HG03139 (cell line): ENCODE data around the gene TRMT61A.

Experiments
- ATAC-seq: cut with Tn5 transposase; IDR thresholded peaks from one replicate; pipeline ENCODE4 v1.9.1; 2021; ENCODE audit not compliant: unreplicated experiment

Gene TRMT61A

DNA sequence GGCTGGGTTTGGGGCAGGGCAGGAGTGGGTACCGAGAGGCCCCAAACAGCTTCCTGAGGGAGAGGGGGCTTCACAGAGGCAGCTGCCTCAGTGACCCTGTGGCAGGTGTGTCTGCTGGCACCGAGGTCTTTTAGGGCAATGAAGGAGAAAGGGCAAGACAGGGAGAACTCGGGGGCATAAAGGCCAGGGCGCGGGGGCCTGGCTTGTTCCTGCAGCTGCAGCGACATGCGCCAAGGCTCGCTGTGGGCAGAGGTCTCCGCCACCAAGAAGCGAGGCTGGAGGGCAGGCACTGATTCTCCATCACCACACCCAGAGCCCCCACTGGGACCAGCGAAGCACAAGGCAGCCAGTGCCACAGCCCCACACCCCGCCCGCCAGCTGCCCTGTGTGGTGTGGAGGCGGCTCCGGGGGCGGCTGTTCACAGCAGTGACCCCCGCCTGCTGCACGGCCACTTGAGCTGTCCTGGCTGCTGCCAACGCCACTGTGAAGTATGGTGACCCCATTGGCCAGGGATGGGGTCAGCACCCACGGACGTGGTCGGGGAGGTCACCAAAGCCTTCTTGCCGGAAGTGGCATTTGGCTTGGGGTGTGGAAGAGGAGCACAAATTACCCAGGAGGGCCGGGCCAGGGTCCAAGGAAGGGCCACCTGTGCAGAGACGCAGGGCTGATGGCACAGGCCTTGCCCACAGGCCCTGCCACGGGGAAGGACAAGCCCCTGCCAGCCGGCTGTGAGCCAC is 17.1 kb downstream of the TRMT61A start:
- ATAC-seq: no peak

DNA sequence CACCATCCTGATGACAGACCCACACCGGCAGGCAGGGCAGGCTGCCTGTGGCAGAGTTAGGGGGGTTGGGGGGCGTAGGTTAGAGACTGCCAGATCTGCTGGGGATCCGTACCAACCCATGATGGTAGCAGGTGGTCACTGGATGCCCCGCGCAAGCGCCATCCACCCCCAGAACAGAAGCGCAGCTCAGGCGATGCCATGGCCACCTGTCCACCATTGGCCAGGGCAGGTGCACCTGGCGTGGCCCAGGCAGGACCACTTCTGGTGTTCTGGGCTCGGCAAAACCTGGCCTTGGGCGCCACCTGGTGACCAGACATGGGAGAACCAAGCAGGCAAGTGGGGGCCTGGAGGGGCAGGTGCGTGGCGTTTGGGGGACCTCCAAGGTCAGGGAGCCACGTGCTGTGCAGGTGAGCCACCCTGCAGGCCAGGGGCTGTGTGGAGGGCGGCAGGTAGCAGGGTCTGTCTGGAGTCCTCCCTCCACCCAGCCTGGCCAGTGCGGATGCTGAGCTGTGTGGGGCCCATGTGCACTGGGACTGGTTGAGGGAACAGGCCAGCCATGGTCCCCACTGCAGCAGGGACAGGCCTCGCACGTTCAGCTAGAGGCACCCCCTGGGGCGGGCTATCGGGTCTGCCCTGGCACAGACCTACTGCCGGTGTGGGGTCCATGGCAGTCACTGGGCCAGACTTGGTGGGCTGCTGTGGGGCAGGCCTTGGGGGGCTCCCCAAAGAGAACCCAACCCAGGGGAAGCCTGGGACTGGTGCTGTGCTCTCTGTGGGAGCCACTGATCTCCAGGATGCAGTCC is 17.9 kb downstream of the TRMT61A start:
- ATAC-seq: no peak

DNA sequence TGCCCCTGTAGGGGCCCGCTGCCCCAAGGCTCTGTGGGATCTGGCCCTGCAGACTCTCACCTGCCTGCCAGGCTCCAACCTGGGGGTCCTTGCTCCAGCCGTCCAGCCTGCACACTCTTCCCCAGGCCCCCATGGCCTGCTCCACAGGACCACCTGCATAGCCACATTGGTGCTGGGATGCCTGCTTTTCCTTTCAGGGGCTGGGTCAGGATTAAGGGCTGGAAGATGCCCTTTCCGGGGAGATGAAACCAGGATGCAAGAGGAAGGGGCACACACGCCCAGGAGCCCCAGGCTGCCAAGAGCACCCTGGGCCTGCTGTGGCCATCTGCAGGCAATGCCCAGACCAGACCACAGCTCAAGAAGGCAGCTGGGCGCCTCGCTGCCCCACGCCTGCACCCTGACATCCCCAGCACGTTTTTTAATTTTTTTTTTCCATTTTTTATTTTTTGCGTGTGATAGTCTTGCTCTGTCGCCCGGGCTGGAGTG is 18.5 kb downstream of the TRMT61A start:
- ATAC-seq: no peak

DNA sequence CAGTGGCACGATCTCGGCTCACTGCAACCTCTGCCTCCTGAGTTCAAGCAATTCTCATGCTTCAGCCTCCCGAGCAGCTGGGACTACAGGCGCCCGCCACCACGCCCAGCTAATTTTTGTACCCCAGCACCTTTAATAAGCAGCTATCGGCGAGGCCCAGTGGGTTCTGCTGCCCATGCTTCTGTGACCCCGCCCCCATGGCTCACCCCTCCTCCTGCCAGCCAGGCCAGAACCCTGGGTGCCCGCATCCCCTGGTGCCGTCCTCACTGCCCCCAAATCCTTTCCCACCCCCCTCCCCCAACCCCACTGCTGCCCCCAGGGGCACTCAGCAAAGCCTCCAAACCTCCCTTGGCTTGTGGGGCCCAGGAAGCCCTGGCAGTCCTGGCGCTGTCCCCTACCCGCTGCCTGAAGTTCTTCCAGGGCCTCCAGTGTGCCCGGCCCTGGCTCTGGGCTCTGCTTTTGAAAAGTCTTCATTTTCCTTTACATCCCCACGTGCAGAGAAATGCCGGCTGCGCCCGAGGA is 19.0 kb downstream of the TRMT61A start:
- ATAC-seq: no peak

DNA sequence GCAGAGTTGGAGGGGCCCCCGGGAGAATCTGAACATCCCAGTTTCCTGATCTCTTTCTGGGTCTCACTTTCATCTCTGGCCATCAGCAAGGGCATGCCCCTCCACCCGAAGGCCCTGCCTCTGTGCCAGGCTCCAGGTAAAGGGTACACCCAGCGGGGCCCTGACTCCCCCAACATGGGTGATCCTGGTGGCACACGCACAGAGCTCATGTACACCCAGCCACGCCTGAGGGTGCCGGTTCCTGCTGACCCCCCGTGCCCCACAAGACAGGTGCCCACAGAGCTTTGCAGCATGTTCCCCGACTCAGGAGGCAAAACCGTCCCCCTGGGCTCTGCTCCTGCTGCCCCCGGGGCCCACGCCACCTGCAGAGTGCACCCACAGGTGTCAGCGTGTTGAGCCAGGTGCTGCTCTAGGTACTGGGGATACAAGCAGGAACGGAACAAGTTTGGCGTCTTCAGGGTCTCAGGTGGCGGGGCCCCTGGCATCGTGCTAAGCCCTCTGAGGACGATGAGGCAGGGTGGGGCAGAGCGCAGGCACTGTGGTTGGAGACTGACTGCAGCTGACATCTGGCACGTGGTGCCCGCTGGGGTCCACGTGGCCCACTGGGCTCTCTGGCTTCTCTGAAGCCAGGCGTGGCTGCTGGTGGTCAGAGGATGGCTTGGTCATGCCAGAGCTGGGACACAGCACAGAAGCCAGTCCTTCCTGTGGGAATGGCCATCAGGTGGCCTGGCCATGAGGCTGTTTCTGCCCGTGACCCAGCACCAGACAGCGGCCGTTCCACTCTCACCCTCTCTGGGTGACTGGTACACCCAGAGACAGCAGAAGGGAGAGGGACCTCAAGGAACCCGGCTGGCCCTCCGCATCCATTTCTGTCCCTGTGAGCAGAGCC is 19.7 kb downstream of the TRMT61A start:
- ATAC-seq: no peak

DNA sequence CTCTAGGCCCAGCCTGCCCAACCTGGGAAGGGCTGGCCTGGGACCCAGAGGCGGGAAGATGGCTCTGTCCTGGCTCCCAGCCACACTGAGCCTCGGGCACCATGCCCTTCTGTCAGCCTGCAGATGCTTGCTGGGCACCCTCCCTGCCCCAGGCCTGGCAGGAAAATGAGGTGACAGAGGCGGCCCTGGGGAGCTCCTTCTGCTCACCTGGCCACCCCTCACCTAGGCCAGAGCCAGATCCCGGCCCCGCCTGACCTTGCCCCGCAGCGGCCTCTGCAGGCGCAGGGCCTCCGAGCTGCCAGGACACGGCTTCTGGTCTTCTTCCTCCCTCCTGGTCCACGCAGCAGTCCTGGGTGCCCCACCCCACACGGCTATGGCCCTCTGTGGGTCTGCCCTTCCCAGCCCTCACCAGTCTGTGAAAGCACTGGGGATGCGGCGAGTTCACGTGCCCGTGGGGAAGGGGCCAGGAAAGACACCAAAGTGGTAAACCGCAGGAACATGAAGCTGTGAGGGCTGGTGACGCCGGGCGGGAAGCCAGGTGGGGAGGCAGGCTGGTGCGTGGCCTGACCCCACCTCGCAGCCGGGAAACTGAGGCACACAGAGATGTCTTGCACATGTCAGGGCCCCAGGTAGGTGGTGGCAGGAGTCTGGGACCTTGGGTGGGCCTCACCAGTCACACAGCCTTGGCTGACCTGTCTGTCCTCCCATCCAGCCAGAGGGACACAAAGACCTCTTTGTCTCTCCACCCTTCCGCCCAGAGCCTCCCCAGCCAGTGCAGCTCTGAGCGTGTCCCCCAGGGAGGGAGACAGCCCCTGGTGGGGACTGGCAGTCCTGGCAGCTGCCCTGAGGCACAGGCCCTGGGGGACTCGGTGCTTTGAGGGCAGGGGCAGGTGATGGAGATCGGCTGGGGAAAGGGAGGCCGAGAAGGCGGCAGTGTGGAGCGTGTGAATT is 20.6 kb downstream of the TRMT61A start:
- no peak for ATAC-seq

DNA sequence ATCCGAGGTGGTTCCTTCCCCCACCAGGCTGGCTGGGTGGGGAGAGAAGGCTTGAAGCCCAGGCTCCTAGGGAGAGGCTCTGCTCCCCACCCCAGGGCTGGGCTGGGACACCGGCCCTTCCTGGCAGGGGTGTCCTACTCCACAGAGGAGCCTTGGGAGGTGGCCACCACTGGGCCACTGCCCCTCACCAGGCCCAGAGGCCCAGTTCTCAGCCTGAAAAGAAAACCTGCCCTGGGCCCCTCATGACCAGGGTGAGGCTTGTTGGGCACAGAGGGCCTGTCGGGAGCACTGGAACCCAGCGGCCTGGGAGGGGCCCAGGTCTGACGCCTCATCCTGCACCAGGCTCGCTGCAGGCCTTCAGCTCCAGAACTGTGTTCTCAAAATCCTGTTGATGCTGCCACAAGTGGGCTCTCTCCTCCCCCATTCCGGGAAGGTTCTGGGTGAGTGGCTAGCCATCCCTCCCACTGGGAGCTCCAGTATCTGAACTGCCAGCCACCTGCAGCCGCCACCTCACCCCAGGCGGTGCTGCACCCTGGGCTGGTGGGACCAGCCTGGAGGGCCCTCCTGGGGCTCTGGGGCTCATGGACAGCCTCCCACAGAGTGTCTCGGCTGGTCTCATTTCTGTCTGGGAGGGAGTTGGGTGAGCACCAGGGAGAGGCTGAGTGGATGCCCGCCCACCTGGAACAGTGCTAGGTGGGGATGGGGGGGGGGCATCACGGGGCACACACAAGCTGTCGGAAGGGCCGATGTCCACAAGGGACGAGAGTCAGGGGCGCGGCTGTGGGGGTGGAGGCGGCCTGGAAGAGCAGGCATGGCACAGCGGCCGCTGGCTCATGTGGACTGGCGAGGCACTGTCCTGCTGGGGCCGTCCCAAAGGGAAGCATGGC is 21.7 kb downstream of the TRMT61A start:
- no peak for ATAC-seq

DNA sequence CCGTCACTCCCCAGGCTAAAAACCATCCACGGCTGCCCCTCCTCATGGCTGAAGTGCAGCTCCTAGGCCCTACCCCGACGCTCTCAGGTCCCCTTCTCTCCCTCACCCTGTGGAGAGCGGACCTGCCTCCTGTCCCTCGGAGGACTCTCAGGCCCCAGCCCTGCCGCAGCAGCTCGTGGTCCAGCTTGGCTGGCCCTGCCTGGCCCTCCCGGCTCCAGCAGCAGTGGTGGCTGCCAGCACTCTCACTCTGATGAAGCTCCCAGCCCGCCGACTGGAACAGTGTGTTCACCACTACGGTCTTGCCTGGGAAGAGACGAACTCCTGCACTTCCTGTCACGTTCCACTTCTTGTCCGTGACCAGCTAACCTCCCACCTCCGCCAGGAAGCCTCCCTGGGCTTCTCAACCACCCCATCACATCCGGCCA is 22.4 kb downstream of the TRMT61A start:
- ATAC-seq: no peak

DNA sequence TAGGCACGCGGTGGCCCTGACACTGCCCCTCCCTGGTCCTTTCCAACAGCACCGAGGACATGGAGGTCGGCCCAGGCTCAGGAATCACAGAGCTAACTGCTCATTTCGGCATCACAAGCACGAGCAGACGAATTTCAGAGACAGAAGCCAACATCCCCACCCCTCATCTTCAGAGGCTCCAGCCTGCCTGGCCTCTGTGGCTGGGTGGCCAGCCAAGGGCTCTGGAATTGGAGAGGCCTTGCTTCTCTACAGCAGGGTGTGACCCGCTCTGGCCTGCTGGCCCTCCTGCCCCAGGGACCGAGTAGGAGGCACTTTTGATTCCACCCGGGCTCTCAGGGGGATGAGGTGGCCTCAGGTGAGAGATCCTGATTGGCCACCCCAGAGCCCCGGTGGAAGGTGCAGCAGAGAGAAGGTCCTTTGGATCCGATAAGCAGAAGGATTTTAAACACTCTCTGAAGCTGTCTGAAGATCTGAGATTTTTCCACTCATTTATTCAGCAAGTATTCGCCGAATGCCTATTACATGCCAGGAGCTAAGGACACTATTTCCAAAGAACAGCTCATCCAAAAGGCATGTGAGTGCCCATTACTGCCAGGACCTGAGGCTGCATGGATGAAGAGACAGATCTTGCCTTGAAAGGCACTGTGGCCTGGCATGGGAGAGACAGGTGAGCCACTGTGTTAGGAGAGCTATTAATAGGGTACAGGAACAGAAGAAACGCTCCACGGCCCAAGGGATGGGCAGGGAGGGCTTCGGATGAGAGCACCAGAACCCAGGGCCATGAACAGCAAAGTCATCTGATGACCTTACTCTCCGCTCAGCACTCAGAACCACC is 23.2 kb downstream of the TRMT61A start:
- no peak for ATAC-seq

DNA sequence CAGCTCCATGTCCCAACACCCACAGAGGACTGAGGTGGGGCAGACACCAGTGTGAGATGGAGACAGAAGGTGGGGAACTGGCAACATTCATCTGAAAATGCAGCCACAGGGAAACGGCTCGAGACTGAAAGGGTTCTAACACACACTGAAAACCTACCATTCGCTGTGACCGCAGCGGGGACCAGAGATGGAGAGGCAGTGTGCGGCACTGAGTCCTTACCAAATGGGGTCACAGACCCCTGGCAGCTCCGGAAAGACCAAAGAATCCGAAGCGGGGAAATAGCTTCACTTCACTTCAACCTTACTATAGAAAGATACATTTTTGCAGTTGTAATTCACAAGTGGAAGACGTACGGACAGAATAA is 23.8 kb downstream of the TRMT61A start:
- no peak for ATAC-seq

DNA sequence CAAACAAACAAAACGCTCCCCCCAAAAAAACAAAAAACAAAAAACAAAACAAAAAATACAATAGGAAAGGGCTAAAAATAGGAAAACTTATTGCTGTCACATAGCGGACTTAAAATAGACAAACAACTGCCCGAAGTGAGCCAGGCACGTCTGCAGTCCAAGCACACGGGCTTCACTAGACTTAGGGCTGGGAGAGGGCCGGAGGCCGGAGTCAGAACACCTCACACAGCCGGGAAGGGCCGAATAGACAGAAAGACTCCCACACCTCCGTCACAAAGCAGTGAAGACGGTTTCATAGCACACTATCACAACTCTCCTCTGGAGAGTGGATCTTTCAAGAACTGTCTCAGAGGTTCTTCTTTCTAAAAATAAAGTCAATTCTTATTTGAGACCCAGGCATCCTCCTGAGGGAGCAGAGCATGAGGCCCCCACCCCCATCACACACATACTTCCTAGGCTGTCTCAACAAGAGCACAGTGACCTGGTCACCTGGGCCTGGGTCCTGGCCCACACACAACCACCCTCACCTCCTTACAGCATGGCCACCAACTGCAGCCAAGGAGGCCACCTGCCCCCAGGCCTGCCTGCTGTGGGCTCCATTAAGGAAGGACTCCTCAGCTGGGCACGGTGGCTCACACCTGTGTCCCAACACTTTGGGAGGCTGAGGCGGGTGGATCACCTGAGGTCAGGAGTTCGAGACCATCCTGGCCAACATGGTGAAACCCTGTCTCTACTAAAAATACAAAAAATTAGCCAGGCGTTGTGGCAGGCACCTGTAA is 26.8 kb downstream of the TRMT61A start:
- no peak for ATAC-seq

DNA sequence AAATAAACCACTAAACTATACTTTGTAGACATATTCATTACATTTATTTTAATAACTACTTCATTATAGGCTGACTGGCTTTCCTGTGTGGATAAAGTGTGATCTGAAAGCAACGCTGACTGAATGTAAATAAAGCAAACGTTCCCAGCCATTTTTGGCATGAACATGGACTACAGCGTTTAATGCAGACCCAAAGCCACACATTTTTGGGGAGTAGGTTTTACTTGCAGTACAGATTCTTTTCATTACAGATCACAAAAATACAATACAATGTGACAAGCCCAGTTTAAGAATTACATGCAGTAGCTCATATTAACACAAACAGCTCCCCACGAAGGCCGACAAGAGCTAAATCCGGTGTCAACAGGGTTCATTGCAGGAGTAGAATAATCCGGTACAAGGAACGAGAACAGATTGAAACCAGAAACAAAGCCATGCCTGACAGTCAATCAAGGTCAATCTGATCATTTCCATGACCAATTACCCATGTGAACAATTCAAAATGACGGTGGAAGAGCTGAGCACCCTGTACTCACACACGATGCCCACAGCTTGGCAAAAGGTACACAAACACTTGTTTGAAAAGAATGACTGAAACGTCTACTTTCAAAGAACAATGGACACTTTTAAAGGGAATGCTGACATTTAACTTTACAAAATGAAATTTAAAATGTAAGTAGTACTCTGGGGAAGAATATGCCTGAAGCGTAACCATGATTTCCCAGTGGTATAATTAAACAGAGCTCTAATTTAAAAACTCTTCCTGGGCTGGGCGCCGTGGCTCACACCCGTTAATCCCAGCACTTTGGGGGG is 28.2 kb downstream of the TRMT61A start:
- ATAC-seq: no peak

DNA sequence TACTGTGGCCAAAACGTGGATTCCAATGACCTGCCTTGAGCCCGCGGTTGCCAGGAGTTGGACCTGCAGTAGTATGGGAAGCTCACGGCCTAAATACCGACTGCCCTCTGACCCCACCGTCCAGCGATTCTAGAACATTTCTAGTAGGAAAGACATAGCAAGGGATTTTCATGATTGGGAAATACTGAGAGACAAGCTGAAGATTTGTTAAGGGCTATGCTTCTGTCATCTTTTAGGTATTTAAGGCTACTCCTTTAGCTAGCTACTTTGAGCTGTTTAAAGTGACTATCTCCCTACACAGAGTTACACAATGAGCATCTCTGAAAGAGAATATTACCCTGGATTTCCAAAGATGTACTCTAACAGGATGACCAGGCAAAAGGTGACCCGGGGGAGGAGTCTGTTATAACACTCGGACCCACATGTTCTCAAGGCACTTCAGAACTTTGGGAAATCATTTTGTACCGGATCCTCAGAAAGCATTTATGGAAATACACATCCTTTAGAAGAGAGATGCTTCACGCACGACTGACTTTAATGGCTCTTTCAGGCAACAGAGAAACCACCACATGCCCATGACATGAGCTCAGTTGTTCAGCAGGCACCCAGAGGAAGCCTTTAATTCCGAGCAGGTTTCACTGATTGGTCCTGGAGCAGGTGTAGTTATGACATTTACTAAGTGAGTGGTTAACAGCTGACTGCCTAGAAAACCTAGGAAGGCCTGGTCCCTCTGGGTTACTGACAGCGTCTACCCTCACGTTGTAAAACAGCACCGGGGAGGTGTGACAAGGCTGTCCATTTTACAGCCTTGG is 29.3 kb downstream of the TRMT61A start:
- no peak for ATAC-seq

DNA sequence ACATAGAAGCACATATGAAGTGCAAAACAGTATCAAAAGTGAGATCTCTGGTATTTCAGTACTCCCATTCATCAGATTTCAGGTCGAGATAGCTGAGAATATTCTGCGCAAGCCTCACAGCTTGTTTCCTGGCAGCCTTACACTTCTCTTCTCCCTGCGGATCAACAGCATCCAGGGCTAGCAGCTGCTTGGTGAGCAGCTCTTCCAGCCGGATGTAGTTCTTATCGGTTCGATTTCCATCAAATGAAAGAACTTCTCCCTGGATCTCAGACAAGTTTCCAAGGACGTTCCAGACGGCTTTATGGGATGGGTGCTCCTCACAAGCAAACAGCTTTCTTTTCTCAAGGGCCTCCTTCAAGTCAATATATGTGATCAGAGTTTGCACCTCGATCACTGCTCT is 30.8 kb downstream of the TRMT61A start:
- no peak for ATAC-seq

DNA sequence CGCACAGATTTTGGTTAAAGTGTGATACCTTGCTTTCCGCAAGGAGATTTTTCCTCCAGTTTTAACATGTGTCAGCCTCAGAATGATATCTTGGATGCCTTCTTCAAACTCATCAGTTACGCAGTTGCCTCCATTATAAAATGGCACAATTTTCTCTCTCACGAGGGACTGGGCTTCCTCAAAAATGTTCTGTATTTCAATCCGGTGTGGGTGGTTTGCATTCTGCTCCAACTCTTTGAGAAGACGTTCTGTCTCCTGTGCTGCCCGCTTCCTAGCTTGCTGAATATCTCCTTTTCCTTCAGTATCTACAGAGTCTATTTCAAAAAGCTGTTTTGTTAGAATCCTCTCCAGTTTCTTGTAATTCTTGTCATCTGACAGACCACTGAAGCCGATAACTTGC is 31.7 kb downstream of the TRMT61A start:
- no peak for ATAC-seq
